NCI-H748 treated with DMSO at 0.1 percent for 48 hours (cell line): ENCODE measurements around the gene TADA3.

Experiments used
- DNase-seq: peaks from one replicate; lab custom pipeline; 2025; lab: John Stamatoyannopoulos, UW

TADA3 gene

DNA sequence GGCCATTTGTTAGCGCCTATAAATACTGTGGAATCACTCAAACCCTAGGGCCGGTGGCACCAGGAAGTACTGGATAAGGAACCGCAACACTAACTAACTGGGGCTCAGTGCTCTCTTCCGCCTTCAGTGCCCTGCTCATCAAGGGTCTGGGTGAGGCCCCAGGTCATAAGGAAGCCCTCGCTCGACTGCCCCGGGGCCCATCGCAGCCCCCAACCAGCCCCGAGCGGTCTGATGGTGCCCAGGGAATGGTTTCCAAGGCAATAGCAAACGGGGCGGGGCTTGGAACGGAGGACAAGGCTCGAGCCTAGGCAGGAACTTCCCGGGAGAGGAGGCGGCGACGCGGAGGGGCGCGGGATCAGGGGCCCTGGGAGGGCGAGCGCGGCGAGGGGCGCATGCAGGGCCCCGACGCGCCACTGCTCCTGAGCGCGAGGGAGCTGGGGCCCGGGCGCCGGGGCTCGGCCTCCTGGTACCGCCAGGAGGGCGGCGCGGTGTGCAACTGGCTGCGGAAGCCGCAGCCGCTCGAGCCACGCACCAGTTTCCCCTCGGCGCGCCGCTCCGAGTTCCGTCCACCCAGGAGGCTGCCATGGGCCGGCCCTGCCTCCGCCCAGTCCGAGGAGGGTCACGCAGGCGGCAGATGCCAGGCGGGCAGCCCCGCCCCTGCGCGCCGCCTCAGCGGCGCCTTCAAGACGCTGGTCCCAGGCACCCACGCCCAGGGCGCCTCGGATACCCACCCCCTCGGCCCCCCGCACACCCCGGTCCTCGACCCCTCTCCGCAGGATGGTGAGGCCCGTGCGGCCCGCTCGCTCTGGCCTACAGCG is 17.6 kb upstream of the TADA3 start, which contains the start of gene TTLL3:
Gene TTLL3 (plus strand): TSS at position 648 of the 818 bp plus-strand sequence. CDS start 400 bp downstream, outside the sequence.
- peak; percentile 7 for DNase-seq

DNA sequence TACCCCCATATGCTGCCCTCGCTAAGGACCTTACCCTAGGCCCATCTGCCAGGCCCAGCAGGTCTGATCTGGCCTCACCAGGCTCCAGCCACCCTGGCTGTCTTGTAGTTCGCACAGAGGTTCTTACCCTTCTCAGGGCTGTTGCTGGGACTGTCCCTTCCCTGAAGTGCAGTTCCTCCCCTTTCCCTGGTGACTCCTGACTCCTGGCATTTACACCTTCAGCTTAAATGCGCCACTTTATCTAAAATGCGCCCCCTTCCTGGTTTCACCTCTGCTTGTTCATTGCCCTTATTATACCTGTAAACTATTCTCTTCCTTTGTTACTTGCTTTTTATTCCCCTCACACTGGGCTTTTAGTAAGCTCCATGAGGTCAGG is 17.0 kb upstream of the TADA3 start:
- DNase-seq: no peak

DNA sequence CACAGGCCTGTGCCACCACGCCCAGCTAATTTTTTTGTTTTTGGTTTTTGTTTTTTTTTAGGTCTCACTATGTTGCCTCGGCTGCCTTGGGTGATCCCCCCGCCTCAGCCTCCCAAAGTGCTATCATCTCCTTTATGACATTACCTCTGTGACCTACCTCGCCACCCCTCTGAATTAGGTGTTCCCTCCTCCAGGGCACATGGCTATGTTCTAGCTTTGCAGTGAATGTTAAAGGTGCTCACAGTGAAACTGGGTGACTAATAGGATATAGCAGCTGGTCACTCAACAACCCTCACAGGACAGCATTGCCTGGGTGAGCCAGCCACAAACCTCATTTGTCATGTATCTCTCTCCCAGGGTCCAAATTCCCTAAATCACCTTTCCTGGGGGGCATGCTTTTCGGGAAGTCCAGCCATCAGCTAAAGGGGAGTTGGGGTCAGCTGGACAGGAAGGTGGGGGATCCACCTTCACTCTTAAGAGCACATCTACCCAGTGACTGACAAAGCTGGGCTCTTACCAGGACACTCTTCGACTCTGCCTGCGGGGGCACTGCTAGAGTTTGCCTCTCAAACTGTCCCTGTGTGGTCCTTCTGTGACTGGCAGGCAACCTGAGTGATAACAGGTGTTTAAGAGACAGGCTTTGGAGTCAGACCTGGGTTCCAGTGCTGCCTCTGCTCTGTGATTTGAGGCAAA is 16.2 kb upstream of the TADA3 start:
- DNase-seq: no peak

DNA sequence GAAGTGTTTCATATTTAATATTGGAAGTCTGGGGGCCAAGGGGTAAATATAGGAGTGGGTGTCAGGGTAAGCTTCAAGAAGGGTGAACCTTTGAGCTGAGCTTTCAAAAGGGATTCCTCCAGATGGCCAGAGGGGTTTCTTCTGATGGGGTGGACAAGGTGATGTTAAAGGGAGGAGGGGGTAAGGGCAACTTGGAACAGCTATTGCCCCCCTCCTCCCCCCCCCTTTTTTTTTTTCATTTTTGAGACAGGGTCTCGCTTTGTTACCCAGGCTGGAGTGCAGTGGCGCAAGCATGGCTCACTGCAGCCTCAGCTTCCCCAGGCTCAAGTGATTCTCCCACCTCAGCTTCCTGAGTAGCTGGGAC is 15.7 kb upstream of the TADA3 start:
- DNase-seq: no peak

DNA sequence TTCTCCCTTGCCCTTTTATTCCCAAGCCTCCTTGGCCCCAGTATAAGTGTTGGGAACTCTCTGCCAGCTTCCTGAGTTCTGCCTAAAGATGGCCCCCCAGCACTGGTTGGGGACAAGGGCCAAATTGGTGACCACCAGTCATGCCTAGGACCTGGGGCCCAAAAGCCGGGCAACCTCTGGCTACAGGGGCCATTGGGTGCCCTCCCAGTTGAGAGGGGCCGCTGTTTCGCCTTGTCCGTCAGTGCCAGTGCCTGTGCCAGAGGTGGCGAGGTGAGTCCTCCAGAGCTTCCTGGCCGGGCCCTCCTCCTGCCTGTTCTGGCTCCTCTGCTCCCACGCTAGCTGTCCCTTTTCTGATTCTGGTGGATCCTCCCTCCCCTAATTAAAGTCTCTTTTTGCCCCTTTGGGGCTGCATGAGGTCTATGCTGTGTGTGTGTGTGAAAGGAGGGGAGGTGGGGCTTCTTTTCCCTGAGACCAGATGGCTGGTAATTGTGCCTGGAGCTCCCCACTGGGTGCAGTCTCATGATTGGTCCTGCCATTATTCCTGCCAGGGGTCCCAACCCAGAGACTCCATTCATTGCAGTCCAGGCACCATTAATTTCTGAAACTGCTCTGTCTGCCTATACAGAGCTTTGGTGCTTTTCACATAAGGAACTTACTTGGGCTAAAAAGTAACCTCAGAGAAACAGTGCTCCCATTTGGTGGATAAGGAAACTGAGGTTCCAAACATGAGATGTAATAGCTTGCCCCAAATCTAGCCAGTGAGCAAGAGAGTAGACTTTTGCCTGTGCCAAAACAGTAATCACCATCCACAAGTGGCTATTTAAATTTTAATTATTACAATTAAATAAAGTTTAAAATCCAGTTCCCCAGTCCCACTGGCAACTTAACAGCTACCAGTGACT is 14.7 kb upstream of the TADA3 start:
- DNase-seq: no peak

DNA sequence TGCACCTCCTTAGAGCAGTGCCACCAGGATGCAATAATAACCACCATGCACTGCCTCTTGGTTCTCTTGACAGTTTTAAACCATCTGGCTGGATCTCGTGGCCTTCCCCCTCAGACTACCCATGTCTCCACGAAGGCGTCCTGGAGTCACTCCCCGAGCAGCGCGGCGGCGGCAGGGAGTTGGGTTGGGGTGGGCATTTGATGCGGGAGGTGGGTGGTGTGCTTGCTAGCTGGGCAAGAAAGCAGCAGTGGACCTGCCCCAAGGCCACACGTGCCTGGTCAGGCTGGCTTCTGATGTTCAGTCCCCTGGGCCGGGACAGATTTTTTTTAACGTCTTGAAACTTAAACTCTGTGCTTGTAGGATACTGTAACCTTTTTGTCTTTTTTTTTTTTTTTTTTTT is 13.9 kb upstream of the TADA3 start:
- DNase-seq: no peak

DNA sequence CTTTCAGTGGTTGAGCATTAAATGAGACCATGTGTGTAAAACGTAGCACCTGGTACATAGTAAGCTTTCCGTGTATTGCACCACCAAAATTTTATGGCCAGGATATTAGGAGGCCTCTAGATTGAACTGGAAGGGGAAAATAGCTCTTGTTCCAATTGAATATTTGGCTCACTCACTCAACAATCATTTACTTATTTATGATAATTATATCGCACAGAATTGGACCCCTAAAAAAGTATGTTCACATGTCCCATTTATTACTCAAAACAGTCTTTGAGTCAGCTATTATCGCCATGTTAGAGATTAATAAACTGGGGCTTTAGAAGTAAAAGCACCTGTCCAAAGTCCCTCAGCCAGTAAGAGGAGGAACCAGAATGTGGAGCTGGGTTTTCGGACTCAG is 12.7 kb upstream of the TADA3 start:
- DNase-seq: no peak

DNA sequence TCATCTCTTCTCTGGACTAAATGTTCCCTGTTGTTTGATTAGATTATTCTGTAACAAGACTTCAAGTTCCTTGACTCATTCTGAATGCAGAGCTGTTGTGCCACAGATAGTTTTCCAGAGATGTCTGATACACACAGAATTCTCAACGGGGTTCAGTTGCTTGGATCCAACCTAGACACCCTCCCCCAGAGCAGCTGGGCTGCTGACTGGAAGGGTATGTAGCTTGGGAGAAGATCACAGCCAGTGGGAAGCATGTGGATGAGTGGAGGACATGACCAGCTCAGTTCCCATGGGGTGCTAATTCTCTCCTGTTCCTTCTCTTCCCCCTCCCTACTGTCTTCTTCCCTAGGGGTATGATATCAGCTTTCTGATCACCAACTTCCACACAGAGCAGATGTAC is 11.2 kb upstream of the TADA3 start:
- DNase-seq: no peak

DNA sequence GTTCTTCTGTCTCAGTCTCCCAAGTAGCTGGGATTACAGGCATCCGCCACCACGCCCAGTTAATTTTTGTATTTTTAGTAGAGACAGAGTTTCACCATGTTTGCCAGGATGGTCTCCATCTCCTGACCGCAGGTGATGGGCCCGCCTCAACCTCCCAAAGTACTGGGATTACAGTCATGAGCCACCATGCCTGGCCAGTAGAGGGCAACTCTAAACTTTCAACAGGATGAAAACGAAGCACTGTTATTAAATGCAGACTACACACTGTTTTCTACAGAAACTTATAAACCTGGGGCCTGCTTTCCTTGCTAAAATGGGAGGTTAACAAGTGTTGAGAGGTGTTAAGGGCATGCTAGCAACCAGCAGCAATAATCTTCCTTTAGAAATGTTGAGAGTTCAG is 8.3 kb upstream of the TADA3 start:
- no peak for DNase-seq

DNA sequence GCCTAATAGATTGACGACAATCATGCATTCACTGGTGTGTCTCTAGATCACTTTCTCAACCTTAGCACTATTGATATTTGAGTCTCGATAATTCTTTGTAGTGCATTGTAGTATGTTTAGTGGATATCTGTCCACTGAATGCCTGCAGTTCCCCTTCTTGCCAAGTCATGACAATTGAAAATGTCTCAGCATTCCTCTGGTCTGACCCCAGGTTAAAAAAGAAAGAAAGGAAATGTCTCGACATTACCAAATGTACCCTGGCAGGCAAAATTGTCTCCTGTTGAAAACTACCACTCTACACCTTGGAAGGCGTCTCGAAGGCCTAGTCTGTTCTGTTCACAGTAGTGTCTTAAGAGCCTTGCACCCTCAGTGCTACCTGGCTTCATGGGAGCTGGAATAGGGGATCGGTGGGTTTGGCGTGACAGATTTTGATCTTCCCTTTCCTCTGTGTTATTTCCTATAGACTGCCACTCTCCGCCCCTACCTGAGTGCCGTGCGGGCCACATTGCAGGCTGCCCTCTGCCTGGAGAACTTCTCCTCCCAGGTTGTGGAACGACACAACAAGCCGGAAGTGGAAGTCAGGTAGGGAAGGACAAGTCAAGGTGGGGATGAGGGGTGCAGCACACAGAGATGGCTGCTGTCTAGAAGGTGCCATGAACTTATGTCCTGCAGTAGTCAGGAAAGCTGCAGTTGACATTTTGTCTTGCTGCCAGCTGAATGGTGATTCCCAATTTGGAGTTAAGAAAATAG is 5.1 kb upstream of the TADA3 start:
- no peak for DNase-seq

DNA sequence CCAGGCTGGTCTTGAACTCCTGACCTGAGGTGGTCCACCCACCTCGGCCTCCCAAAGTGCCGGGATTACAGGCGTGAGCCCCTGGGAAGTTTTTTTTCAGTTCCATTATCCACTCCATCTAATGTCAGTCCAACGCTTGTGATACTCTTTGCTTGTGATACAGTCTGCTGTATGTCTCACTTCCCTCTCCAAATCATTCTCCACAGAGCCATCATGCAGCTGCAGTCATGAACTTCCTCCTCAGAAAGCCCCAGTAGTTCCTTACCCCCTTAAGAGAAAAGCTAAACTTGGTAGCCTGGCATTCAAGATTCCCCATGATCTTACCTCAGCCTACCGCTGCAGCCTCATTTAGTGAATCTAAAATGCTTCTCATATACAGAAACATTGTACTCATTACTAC is 2.9 kb upstream of the TADA3 start:
- DNase-seq: no peak

DNA sequence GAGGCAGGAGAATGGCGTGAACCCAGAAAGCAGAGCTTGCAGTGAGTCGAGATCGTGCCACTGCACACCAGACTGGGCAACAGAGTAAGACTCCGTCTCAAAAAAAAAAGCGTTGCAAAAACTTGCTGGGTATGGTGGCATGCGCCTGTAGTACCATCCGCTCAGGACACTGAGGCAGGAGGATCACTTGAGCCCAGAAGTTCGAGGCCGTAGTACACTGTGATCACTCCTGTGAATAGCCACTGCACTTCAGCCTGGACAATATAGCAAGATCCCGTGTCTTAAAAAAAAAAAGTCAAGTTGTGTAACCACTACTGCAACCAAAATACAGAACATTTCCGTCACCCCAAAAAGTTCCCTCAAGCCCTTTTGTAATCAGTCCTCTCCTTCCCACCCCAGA is 2.1 kb upstream of the TADA3 start:
- DNase-seq: no peak

DNA sequence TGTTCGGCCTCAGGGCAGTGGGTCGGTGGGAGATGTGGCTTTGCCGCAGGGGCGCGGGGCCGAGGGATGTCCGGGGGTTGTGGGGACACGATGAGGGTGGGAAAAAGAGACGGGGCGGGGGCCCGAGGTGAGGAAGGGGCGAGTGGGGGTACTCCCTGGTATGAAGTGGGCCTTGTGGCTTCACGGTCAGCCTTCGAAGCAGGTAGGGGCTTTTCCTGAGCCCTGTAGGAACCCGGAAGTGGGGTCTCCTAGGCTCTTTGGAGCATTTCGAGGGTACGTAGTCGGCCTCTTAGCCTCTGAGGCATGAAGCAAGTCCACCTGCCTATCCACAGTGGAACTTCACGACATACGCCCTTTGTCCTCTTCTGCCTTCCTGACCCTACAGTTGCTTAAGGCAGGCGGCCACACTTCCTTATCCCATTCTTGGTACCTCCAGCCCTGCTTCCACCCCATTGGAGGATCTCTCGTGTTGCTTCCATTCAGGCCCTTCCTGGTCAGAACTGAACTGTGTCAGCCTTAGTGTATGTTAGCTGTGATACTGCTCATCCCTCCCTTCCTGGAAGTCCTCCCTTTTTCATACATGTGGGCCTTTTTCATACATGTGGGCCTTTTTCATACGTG is 998 bp upstream of the TADA3 start:
- DNase-seq: no peak

DNA sequence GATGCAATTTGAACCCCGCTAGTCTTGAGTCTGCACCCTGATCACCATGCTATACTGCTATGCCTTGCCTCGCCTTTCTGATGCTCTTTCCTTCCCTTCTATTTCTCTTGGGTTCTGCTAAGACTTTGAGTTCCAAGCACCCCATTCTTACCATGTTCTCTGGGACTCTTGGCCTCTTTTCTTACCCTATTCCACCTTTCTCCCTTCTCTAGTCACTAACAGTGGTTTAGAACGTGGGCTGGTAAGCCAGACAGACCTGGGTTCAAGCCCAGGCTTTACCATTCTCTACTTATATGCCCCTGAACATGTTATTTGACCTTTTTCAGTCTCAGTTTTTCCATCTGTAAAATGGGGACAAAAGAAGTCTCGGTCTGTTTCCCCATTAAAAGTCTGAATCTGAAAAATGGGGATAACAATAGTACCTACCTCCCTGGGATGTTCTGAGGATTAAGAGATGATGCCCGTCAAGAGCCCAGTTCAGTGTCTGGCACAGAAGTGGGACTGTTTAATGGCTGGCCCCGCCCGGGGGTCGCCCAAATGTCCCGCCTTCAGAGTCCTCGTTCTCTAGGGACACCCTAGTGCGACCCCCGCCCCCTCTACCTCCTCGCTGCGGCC is 376 bp downstream of the TADA3 start:
- DNase-seq: no peak

DNA sequence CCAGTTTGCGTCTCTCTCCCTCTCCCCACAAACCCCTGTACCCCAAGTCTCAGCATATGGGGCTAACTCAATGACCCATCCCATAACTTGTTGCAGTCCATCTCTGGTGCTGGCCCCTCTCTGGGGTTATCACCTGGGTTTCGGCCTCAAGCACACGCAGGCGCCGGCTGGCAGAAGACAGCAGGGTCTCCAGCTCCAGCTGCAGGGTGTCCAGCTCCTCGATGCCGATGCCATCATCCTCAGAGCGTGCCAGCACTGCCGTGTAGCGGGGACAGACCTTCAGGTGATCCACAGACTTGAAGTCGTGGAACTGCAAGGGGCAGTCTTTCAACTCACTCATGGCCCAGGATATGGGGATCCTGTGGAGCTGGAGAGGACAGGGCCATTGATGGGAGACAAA is 1.1 kb downstream of the TADA3 start:
- DNase-seq: no peak

DNA sequence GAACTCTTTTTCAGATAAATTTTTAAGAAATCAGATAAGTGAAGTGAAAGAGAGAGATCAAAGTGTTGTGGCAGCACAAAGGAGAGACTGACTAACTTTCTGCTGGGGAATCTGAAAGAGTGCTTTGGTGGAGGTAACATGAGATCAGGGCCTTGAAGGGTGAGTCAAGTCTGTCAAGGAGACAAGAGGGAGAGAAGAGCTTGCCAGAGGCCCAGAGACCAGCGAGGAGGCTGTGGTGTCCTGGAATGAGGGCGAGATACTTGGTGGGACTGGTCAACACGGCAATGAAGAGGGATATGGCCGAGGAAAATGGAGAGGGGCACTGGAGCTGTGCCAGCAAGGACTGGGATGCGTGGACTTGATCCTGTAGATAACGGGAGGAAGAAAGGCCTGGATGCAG is 4.6 kb downstream of the TADA3 start:
- no peak for DNase-seq

DNA sequence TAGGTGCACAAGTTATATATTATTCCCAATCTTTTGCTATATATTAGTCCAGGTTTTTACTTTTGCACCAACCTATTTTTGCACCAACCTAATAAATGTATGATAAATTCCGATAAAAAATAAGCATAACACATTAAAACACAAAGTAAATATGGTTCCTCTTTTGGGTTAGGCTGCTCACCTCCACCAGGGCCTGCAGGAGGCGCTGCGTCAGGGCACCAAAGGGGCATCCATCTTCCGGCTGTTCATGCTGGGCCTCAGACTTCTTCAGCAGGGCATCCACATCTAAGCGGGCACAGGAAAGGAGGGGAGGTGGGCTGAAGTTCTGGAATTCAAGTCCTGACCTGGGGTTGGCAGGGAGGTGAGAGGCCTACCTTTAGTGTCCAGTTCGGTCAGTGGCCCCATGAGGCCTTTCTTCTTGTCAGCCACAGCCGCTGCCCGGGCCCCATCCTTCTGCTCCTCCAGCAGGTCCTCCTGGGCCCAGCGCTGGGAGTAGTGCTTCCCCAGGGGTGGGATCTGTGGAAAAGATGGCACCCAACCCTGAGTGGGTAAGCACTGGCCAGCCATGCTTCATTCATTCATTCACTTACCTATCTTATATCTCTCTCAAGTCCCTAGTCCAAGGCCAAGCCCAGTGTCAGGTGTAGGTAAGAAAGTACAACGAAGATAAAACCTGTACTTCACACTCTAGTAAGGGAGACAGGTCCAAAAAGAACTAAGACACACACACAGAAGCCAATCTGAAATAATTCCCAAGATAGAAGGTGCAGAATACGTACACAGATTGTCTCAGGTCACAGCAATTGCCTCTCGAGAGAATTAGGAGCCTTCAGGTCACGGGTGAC is 5.2 kb downstream of the TADA3 start:
- DNase-seq: no peak

DNA sequence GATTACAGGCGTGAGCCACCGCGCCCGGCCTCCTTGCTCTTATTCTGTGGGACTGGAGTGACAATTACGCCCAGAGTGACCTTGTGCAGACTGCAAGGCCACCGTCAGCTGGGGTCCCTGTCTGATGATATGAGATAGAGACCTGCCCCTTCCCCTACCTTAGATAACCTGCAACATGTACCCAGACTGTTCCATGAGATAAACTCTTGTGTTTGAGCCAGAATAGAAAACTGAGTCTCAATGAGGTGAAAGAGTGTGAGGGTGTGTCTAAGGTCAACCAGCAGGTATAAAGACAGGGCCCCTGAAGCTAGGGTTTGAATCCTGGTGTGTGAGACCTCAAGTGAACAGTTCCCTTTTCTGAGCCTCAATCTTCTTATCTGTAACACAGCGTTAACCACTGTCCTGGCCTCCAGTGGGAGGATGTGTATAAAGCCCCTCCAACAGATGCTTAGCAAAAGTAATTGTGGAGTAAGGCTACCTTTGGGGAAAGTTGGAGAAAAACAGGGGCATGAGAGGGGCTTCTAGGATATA is 6.0 kb downstream of the TADA3 start:
- no peak for DNase-seq

DNA sequence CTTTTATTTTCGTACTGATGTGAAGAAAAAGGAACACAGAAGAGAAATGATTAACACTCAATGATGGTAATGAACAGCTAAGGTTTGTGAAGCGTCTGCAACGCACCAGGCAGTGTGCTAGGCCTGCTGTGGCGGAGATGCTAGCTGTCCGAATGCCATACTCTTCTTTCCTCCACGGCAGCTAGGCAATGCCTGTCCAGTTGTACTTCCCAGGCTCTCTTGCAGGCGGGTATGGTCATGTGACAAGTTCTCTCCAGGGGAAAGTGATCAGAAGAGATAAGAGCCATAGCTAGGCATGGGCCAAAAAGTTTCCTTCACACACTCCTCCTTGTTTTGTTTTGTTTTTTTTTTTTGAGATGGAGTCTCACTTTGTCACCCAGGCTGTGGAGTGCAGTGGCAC is 6.7 kb downstream of the TADA3 start:
- no peak for DNase-seq

DNA sequence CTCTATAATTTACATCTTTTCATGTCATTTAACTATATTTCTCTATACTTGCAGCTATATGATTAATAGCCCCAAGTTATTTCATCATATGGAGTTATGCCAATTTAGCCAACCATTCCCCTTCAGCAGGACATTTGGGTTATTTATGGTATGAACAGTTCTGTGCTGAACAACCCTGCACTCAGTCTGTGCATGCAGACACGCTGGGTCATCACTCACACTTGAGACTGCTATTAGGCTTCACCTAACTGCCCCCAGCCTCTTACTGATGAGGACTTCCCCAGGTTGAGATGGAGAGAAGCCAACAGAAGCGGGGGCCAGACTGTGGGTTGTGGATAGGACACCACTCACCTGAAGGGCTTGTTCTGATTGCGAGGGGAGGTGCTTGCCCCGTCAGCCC is 7.3 kb downstream of the TADA3 start:
- no peak for DNase-seq
